Measurements from ENCODE around the gene ANKS6. TPM values are rescaled to one million over a fixed set of nuclear protein-coding genes. Genes with fewer than 3 reads are reported as not detected.

The ANKS6 gene
- total and polyA plus RNA-seq, 10 donors = 4.9 to 9.4 (median 7.0) TPM

DNA sequence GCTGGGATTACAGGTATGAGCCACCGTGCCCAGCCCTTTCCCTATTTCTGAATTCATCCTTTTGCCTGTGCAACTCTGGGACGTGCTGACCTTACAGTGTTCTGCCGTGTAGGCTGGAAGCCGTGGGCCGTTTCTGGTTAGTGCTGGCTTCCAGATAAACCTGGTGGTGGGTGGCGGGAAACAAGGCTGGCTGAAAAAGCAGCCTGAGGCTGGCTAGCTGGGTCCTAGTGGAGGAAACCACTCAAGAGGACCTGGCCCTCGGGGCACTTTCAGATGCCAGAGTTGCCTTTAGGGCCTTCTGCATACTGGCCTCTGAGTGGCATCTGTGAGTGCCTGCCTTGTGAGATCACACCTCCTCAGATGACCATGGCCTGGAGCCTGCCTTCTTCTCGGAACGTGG, 38.0 kb upstream of the ANKS6 start:
- no peak overlapping the region for H3K27ac ChIP-seq
- no peaks in the 10 kb centered on the region for H3K4me1 ChIP-seq
- no peak for DNase-seq
- H3K9me3 ChIP-seq = no peaks in the 10 kb centered on the region
- 88 to 93% (median 89%) methylated on average over 9 of the region's 9 CpGs for WGBS, 5 donors
- H3K27me3 ChIP-seq (replicated peaks in 1 of 7) = no peaks in the 10 kb centered on the region
- H3K36me3 ChIP-seq = peaks cover 0 to 5% (median 0%) of the 10 kb centered on the region in 6 donors
- intact Hi-C loops (cut with DNase I; ENCODE audit: low total_unique reads) = no loop called here
- TF ChIP-seq POLR2A (IDR thresholded peaks at IDR 0.05) (no peak), CTCF (IDR thresholded peaks at IDR 0.05 in 8 of 11, conservative IDR thresholded peaks at IDR 0.05 in 3 of 11) (no peak), POLR2AphosphoS5 (IDR thresholded peaks at IDR 0.05) (no peak)
- no peak overlapping the region for H3K4me3 ChIP-seq

GRCh38 chr9:98833090-98833956, 37.0 kb upstream of the ANKS6 start:
- 82 to 89% (median 84%) methylated on average over 9 of the region's 9 CpGs for WGBS, 5 donors
- intact Hi-C loops (cut with DNase I; ENCODE audit: low total_unique reads) = no loop called here
- Histone ChIP-seq H3K9me3 (no peaks in the 10 kb centered on the region), H3K36me3 (peaks cover 0 to 5% (median 0%) of the 10 kb centered on the region in 6 donors), H3K27ac (no peak overlapping the region), H3K4me3 (no peak overlapping the region), H3K4me1 (no peaks in the 10 kb centered on the region), H3K27me3 (replicated peaks in 1 of 7) (no peaks in the 10 kb centered on the region)
- TF ChIP-seq CTCF (IDR thresholded peaks at IDR 0.05 in 8 of 11, conservative IDR thresholded peaks at IDR 0.05 in 3 of 11) (no peak), POLR2A (IDR thresholded peaks at IDR 0.05) (no peak), POLR2AphosphoS5 (IDR thresholded peaks at IDR 0.05) (no peak)
- no peak for DNase-seq

DNA sequence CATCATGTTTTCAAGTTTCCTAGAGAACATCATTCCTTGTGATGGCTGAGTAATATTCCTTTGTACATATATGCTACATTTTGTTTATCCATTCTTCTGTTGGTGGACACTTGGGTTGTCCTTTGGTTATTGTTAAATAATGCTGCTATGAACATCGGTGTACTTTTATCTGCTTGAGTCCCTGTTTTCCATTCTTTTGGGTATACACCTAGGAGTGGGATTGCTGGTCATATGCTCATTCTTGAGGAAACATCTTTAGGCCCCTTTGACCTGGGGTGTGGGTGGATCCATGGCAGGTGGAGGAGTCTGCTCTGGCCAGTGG, 36.4 kb upstream of the ANKS6 start:
- Histone ChIP-seq H3K27me3 (replicated peaks in 1 of 7) (no peaks in the 10 kb centered on the region), H3K4me3 (no peak overlapping the region), H3K27ac (no peak overlapping the region), H3K9me3 (no peaks in the 10 kb centered on the region), H3K36me3 (peaks cover 0 to 5% (median 0%) of the 10 kb centered on the region in 6 donors), H3K4me1 (no peaks in the 10 kb centered on the region)
- TF ChIP-seq POLR2A (IDR thresholded peaks at IDR 0.05) (no peak), POLR2AphosphoS5 (IDR thresholded peaks at IDR 0.05) (no peak), CTCF (IDR thresholded peaks at IDR 0.05 in 8 of 11, conservative IDR thresholded peaks at IDR 0.05 in 3 of 11) (no peak)
- intact Hi-C loops (cut with DNase I; ENCODE audit: low total_unique reads) = no loop called here
- 96 to 100% (median 97%) methylated on average over 1 of the region's 1 CpG for WGBS, 5 donors
- no peak for DNase-seq

- H3K9me3 ChIP-seq = no peaks in the 10 kb centered on the region
- H3K27ac ChIP-seq = no peak overlapping the region
- no peaks in the 10 kb centered on the region for H3K27me3 ChIP-seq (replicated peaks in 1 of 7)
- H3K4me1 ChIP-seq = no peaks in the 10 kb centered on the region
- H3K36me3 ChIP-seq = peaks cover 0 to 13% (median 0%) of the 10 kb centered on the region in 6 donors
- intact Hi-C loops (cut with DNase I; ENCODE audit: low total_unique reads) = no loop called here
- no peak overlapping the region for H3K4me3 ChIP-seq
- no peak for DNase-seq
- WGBS, 5 donors = 66 to 85% (median 74%) methylated on average over 16 of the region's 16 CpGs
- TF ChIP-seq POLR2A (IDR thresholded peaks at IDR 0.05) (no peak), POLR2AphosphoS5 (IDR thresholded peaks at IDR 0.05) (no peak), CTCF (IDR thresholded peaks at IDR 0.05 in 8 of 11, conservative IDR thresholded peaks at IDR 0.05 in 3 of 11) (no peak)
Measured at GRCh38 chr9:98831696-98832095, 35.3 kb upstream of the ANKS6 start.

Measured in spleen (tissue), 11 donors.